Uterus (tissue), 4 donors: Measurements from ENCODE around the gene BMF. TPM values are rescaled to one million over a fixed set of nuclear protein-coding genes. Genes with fewer than 3 reads are reported as not detected.
"Not testable (repeated sequence)": the region's sequence is repeated elsewhere in the genome, so short reads cannot be mapped to it uniquely, and the experiment has no call there.

Experiments
- DNase-seq, 2 donors: peaks; one replicate each; pipeline ENCODE4 v3.0.0-alpha.2; 2019 to 2020
- H3K27ac ChIP-seq, 2 donors: fragments of 200-600 bp; sonication (generic); 1 replicate in 1 of 2; 2 replicates in 1 of 2; pipeline ENCODE4 v1.5.1; 2016 to 2018
- H3K27me3 ChIP-seq, 2 donors: fragments of 200-600 bp; sonication (generic); one replicate each; pipeline ENCODE4 v1.5.1; 2018 to 2019; ENCODE audit warnings: control low read depth in 1 of 2
- H3K36me3 ChIP-seq, 2 donors: fragments of 200-600 bp; sonication (generic); one replicate each; pipeline ENCODE4 v1.5.1; 2019; ENCODE audit warnings: control low read depth in 1 of 2
- H3K4me1 ChIP-seq, 2 donors: fragments of 200-600 bp; sonication (generic); one replicate each; pipeline ENCODE4 v1.5.1; 2018 to 2019; ENCODE audit warnings: control low read depth in 1 of 2
- H3K4me3 ChIP-seq, 2 donors: fragments of 200-600 bp; sonication (generic); 1 replicate in 1 of 2; 2 replicates in 1 of 2; pipeline ENCODE4 v1.5.1; 2018 to 2019; ENCODE audit warnings: mild to moderate bottlenecking in 1 of 2
- H3K9me3 ChIP-seq, 2 donors: fragments of 200-600 bp; sonication (generic); one replicate each; pipeline ENCODE4 v1.5.1; 2019; ENCODE audit warnings: control low read depth in 1 of 2
- POLR2A ChIP-seq, 2 donors: fragments of 450-650 bp; IDR thresholded peaks; one replicate each; pipeline ENCODE4 v1.6.1; 2016; ENCODE audit warnings: antibody characterized with exemption in 2 of 2, mild to moderate bottlenecking in 1 of 2, moderate library complexity in 1 of 2
- intact Hi-C: fragments of 100-400 bp; cut with DNase I; formaldehyde crosslinking; loops from one replicate; pipeline ENCODE4 v1.15.1; 2023; ENCODE audit warnings: low total_unique reads
- total RNA-seq, 4 donors: library from RNA; depleted of rRNA in 3 of 4; stranded (reverse); fragments of >200 nt in 3 of 4; gene quantifications; one replicate each; pipeline versions ENCODE4 v1.1.0 to v1.2.4, GENCODE V29; 2014 to 2023
- TF ChIP-seq, protein P1 (sequence below), 4 experiments: fragments of 200-600 bp in 2 of 4; fragments of 450-650 bp in 2 of 4; sonication (generic) in 2 of 4; IDR thresholded peaks; one replicate each; pipeline ENCODE4 v1.5.1; 2016 to 2019; ENCODE audit warnings: antibody characterized with exemption in 4 of 4, mild to moderate bottlenecking in 2 of 4, moderate library complexity in 1 of 4
- donor health status: DM: yes; HTN: yes; CAD: no.

Gene BMF
- total RNA-seq, 4 donors from 2014 or later: 7.1 to 46.2 (median 22.6) TPM

DNA sequence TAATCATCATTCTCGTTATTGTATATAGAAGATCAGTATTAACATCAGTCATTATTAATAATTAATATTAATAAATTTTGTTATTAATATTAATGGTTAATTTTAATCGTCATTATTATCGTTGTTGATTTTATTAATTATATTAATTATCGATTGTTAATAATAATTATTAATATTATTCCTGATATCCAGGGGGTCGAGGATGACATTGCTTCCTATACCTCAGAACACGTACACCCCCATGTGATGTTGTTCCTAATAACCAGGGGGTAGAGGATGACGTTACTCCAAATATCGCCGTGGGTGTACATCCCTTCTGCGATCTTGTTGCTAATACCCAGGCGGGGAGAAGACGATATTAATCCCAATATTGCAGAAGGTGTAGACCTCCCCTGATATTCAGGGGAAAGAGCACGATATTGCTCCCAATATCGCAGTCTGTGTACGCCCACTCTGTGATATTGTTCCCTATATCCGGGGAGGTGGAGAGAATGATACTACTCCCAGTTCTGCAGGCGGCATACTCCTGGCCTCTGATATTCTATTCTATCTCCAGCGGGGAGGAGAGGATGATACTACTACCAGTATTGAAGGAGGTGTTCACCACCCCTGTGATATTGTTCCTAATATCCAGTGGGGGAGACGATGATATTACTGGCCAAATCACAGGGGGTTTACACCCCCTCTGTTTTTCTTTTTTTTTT lies 22.3 kb upstream of the BMF start:
- no peaks in the 10 kb centered on the region for H3K36me3 ChIP-seq
- H3K4me3 ChIP-seq: no peak overlapping the region
- H3K4me1 ChIP-seq: no peaks in the 10 kb centered on the region
- no peak overlapping the region for H3K27ac ChIP-seq
- DNase-seq: no peak
- no peaks in the 10 kb centered on the region for H3K27me3 ChIP-seq
- H3K9me3 ChIP-seq: no peaks in the 10 kb centered on the region
- intact Hi-C loops: no loop called here
- TF ChIP-seq POLR2A (IDR thresholded peaks at IDR 0.05): no peak
- TF ChIP-seq, protein P1, sequence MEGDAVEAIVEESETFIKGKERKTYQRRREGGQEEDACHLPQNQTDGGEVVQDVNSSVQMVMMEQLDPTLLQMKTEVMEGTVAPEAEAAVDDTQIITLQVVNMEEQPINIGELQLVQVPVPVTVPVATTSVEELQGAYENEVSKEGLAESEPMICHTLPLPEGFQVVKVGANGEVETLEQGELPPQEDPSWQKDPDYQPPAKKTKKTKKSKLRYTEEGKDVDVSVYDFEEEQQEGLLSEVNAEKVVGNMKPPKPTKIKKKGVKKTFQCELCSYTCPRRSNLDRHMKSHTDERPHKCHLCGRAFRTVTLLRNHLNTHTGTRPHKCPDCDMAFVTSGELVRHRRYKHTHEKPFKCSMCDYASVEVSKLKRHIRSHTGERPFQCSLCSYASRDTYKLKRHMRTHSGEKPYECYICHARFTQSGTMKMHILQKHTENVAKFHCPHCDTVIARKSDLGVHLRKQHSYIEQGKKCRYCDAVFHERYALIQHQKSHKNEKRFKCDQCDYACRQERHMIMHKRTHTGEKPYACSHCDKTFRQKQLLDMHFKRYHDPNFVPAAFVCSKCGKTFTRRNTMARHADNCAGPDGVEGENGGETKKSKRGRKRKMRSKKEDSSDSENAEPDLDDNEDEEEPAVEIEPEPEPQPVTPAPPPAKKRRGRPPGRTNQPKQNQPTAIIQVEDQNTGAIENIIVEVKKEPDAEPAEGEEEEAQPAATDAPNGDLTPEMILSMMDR (IDR thresholded peaks at IDR 0.05): no peak

DNA sequence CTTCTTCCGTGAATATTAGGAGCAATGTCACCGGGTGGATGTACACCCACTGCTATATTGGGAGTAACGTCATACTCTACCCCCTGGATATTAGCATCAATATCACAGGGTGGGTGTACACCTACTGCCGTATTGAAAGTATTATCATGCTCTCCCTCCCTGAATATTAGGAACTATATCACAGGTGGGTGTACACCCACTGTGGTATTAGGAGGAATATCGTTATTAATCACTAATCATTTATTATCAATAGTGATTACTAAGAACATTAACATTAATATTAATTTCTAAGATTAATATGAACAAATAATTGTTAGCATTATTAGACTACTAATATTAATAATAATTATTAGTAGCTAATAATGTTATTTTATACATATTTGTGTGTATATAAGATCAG lies 21.4 kb upstream of the BMF start:
- Histone ChIP-seq H3K36me3 (no peaks in the 10 kb centered on the region), H3K4me3 (no peak overlapping the region), H3K9me3 (no peaks in the 10 kb centered on the region), H3K27me3 (no peaks in the 10 kb centered on the region), H3K4me1 (no peaks in the 10 kb centered on the region), H3K27ac (no peak overlapping the region)
- TF ChIP-seq, protein P1 (IDR thresholded peaks at IDR 0.05): no peak
- no peak for TF ChIP-seq POLR2A (IDR thresholded peaks at IDR 0.05)
- DNase-seq: no peak
- intact Hi-C loops: no loop called here

DNA sequence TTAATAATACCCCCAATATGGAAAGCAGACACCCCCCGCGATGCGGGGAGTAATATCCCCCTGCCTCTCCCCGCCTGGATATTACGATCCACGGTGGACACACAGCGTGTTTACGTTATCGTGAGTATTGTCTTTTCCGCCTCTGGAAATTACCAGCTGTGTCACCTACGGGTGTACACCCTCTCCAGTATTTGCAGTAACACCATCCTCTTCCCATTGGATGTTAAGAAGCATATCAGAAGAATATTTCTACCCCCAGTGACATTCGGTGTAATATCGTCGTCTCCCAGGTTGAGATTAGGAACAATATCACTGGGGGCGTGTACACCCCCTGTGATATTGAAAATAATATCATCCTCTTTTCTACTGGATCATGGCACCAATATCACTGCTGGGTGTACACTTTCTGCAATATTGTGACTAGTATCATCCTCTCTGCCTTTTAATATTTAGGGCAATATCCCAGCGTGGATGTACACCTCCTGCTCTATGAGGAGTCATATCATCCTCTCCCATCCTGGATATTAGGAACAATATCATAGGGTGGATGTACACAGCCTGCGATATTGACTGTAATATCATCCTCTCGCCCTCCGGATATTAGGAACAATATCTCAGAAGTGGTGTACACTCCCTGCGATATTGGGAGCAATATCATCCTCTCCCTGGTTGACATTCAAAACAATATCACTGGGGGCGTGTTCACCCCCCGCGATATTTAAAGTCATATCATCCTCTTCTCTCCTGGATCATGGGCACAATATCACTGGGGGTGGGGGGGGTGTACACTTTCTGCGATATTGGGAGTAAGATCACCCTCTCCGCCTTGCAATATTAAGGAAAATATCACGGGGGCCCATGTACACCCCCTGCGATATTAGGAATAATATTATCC lies 20.3 kb upstream of the BMF start:
- H3K36me3 ChIP-seq: no peaks in the 10 kb centered on the region
- DNase-seq: no peak
- no peaks in the 10 kb centered on the region for H3K9me3 ChIP-seq
- no peaks in the 10 kb centered on the region for H3K4me1 ChIP-seq
- TF ChIP-seq POLR2A (IDR thresholded peaks at IDR 0.05): no peak
- TF ChIP-seq, protein P1 (IDR thresholded peaks at IDR 0.05): no peak
- no peak overlapping the region for H3K27ac ChIP-seq
- H3K27me3 ChIP-seq: no peaks in the 10 kb centered on the region
- intact Hi-C loops: no loop called here
- no peak overlapping the region for H3K4me3 ChIP-seq

DNA sequence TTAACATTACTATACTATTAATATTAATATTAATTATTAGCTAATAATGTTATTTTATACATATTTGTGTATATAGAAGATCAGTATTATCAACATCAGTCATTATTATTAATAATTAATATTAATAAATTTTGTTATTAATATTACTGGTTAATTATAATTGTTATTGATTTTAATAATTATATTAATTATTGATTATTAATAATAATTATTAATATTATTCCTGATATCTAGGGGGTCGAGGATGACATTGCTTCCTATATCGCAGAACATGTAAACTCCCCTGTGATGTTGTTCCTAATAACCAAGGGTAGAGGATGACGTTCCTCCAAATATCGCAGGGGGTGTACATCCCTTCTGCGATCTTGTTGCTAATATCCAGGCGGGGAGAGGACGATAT lies 17.3 kb upstream of the BMF start:
- Histone ChIP-seq H3K27ac (no peak overlapping the region), H3K4me3 (no peak overlapping the region), H3K4me1 (no peaks in the 10 kb centered on the region), H3K36me3 (no peaks in the 10 kb centered on the region), H3K27me3 (no peaks in the 10 kb centered on the region), H3K9me3 (no peaks in the 10 kb centered on the region)
- no peak for DNase-seq
- intact Hi-C loops: no loop called here
- TF ChIP-seq, protein P1 (IDR thresholded peaks at IDR 0.05): no peak
- TF ChIP-seq POLR2A (IDR thresholded peaks at IDR 0.05): no peak

DNA sequence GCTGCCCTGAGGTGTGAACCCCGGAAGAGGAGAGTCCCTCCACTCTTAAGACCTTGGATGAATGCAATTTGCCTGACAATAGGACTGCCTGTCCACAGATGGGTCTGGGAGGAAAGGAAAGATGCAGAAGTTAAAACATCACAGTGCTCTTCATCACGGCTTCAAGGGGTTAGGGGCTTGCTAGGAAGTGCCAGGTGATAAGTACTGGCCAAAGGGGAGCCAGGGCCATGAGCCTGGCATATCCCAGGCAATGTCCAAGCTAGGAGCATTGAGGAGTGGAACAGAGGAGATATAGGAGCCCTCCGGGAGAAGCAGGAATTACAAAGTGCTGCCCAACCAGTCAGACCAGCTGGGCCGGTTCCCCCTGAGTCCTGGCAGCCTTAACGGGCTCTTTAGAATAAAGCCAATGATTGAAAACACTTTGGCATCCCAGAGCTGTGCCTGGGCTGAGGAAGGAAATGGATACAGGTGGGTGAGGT lies 16.2 kb upstream of the BMF start:
- H3K9me3 ChIP-seq: not testable (repeated sequence)

DNA sequence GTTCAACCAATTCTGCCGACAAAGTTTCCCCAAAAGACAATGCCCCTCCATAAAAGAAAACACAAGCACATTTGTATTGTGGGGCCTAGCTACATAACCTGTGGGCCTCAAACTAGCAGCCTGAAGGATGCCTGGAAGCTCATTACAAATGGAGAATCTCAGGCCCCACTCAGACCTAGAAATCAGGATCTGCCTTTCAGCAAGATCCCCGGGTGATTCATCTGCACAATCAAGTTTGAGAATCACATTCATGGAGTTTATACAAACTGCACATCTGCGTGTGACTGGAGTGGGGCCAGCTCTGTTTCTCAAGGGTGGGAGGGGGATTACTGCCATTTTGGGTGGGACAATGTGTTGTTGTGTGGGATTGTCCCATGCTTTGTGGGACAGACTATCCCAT lies 15.7 kb upstream of the BMF start:
- H3K27ac ChIP-seq, H3K36me3 ChIP-seq, H3K4me1 ChIP-seq, H3K27me3 ChIP-seq, intact Hi-C loops, DNase-seq, H3K4me3 ChIP-seq, H3K9me3 ChIP-seq: not testable (repeated sequence)

More for the DNA sequence above, 16.2 kb upstream of the BMF start:
- H3K27me3 ChIP-seq, H3K27ac ChIP-seq, DNase-seq, H3K36me3 ChIP-seq, intact Hi-C loops, H3K4me1 ChIP-seq, H3K4me3 ChIP-seq: not testable (repeated sequence)

DNA sequence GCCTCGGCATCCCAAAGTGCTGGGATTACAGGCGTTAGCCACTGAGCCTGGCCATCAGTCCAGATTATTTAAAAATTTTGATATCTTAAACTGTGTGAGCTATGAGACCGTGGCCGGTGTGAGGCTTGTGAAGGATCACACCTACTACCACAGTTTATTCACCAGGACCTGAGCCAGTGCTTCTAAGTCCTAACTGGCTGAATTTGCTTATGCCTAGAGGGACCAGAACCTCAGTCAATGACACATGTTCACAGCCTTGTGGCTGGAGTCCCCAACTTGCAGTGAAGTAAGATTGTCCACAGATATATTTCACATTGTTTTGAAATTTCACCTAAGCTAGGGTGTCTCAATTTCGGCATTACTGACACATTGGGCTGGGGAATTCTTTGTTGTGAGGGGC lies 15.2 kb upstream of the BMF start:
- H3K27me3 ChIP-seq, H3K4me3 ChIP-seq, H3K36me3 ChIP-seq, H3K4me1 ChIP-seq, H3K27ac ChIP-seq, H3K9me3 ChIP-seq, DNase-seq, intact Hi-C loops: not testable (repeated sequence)

DNA sequence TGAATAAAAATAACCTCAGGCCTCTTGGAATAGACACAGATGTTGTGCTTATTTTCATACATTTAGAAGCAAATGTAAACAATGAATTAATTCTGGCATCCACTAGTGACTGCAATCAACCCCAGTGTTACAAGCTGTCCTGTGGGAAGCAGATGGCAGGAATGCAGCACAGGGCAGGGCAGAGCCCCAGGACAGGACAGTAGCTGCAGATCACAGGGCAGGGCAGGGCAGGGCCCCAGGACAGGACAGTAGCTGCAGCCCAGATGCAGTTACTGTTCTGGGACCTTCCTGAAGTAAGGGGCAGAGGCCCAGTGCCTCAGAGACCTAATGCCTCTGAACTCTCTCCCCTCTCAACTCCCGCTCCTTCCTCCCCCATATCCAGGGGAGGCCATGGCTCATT lies 14.3 kb upstream of the BMF start:
- DNase-seq, H3K9me3 ChIP-seq, H3K4me3 ChIP-seq, intact Hi-C loops, H3K27ac ChIP-seq, H3K36me3 ChIP-seq, H3K27me3 ChIP-seq, H3K4me1 ChIP-seq: not testable (repeated sequence)
